ENCODE data around the gene TTC6.

The TTC6 gene

GRCh38 chr14:37586797-37587130, 8.7 kb upstream of the TTC6 start:
- DNase-seq = no peak

GRCh38 chr14:37587131-37587803, 8.2 kb upstream of the TTC6 start:
- peak; percentile 60 for DNase-seq

- DNase-seq = peak; percentile 60
Observed at GRCh38 chr14:37587881-37588666, 7.4 kb upstream of the TTC6 start.

- peak; percentile 65 for DNase-seq
Observed at GRCh38 chr14:37588667-37588955, 6.8 kb upstream of the TTC6 start.

GRCh38 chr14:37588956-37589714, 6.3 kb upstream of the TTC6 start:
- DNase-seq = peak; percentile 70

GRCh38 chr14:37589715-37590427, 5.6 kb upstream of the TTC6 start:
- no peak for DNase-seq

- peak; percentile 68 for DNase-seq
Observed at GRCh38 chr14:37590428-37591139, 4.8 kb upstream of the TTC6 start.

GRCh38 chr14:37591311-37591940, 4.0 kb upstream of the TTC6 start:
- peak; percentile 94 for DNase-seq

- DNase-seq = peak; percentile 63
Observed at GRCh38 chr14:37591941-37592481, 3.4 kb upstream of the TTC6 start.

- peak; percentile 58 for DNase-seq
Observed at GRCh38 chr14:37592482-37593408, 2.7 kb upstream of the TTC6 start.

GRCh38 chr14:37593511-37594237, 1.8 kb upstream of the TTC6 start:
- DNase-seq = peak; percentile 24

GRCh38 chr14:37594238-37594970, 1.0 kb upstream of the TTC6 start:
- peak; percentile 83 for DNase-seq

- DNase-seq = peak; percentile 97
Observed at GRCh38 chr14:37595809-37596621, 586 bp downstream of the TTC6 start.

GRCh38 chr14:37596790-37597472, 1.5 kb downstream of the TTC6 start:
- DNase-seq = no peak

GRCh38 chr14:37597538-37597913, 2.1 kb downstream of the TTC6 start:
- DNase-seq = peak; percentile 30

- no peak for DNase-seq
Observed at GRCh38 chr14:37597914-37598746, 2.7 kb downstream of the TTC6 start.

All from SHP77 treated with DMSO at 0.1 percent for 48 hours (cell line).